ENCODE results near the gene CFP.

DNA sequence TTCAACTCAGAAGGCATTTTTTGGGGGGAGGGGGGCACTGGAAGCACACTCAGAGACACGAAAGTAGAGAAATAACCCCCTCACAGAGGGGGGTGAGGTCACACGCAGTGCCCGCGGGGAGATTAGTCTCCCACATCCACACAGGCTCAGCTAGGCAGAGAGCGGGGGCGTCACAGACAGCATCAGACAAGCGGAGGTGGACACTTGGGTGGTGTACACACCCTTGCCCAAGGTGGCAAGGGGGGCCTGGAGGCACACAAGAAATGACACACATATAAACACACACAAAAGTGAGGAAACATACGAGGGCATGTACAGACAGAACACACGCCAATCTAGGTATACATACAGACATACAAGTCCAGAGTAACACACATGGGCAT is 9.4 kb downstream of the CFP start:
- TF ChIP-seq, protein P1, sequence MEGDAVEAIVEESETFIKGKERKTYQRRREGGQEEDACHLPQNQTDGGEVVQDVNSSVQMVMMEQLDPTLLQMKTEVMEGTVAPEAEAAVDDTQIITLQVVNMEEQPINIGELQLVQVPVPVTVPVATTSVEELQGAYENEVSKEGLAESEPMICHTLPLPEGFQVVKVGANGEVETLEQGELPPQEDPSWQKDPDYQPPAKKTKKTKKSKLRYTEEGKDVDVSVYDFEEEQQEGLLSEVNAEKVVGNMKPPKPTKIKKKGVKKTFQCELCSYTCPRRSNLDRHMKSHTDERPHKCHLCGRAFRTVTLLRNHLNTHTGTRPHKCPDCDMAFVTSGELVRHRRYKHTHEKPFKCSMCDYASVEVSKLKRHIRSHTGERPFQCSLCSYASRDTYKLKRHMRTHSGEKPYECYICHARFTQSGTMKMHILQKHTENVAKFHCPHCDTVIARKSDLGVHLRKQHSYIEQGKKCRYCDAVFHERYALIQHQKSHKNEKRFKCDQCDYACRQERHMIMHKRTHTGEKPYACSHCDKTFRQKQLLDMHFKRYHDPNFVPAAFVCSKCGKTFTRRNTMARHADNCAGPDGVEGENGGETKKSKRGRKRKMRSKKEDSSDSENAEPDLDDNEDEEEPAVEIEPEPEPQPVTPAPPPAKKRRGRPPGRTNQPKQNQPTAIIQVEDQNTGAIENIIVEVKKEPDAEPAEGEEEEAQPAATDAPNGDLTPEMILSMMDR (IDR thresholded peaks at IDR 0.05; ENCODE audit: low read depth, low read length, poor library complexity, severe bottlenecking), result no peak
- TF ChIP-seq EZH2phosphoT487 (IDR thresholded peaks at IDR 0.05; ENCODE audit: borderline replicate concordance, low read length), result no peak
